ENCODE data around the gene TSEN2. TPM values are rescaled to one million over a fixed set of nuclear protein-coding genes. Genes with fewer than 3 reads are reported as not detected.

The TSEN2 gene
- polyA plus RNA-seq, 2 of the 4 experiments (the other 2 are of a cell fraction): 24.9 to 33.1 TPM

DNA sequence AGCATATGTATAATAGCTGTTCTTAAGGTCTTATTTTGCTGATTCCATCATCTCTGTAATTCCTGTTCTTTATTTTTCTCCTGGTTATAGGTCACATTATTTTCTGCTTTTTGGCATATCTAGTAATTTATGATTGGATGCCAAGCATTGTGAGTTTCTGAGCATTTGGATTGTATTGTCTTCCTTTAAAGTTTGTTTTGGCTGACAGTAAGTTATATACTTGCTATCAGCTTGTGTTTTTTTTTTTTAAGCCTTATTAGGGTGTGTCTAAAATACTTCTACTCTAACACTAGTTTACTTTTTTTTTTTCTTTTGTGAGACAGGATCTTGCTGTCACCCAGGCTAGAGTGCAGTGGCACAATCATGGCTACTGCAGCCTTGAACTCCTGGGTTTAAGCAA is 82.7 kb downstream of the TSEN2 start:
- peaks cover 5% of the 10 kb centered on the region; the same call in 2 of the 3 replicates for H3K9me3 ChIP-seq
- H3K4me2 ChIP-seq: no peak overlapping the region
- H3K4me3 ChIP-seq: no peak overlapping the region
- FAIRE-seq (no peak), ATAC-seq (no peak), DNase-seq (ENCODE audit: low read depth in 1 of 2, low spot score in 1 of 2) (no peak)
- H3K27ac ChIP-seq: no peak overlapping the region
- POLR2A ChIA-PET: interaction anchor here (0.7 kb wide), 1 partner anchor 1119 kb away, joined by 4 read pairs; no protein-coding TSS in a partner anchor
- CTCF ChIA-PET: interaction anchor here (0.6 kb wide), 2 partner anchors 671 to 1832 kb away, joined by 3 read pairs; no protein-coding TSS in a partner anchor
- H3K4me1 ChIP-seq: peaks cover 10% of the 10 kb centered on the region
- no peak for TF ChIP-seq ZC3H11A (IDR thresholded peaks at IDR 0.05)
- TF ChIP-seq RCOR1 (IDR thresholded peaks at IDR 0.05; ENCODE audit: low read depth, low read length): no peak
- no peak for TF ChIP-seq TP53 (CRISPR knock-in tag; IDR thresholded peaks at IDR 0.05)
- TF ChIP-seq, protein P1, sequence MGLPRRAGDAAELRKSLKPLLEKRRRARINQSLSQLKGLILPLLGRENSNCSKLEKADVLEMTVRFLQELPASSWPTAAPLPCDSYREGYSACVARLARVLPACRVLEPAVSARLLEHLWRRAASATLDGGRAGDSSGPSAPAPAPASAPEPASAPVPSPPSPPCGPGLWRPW (IDR thresholded peaks at IDR 0.05): no peak
- TF ChIP-seq JUNB (IDR thresholded peaks at IDR 0.05): no peak

DNA sequence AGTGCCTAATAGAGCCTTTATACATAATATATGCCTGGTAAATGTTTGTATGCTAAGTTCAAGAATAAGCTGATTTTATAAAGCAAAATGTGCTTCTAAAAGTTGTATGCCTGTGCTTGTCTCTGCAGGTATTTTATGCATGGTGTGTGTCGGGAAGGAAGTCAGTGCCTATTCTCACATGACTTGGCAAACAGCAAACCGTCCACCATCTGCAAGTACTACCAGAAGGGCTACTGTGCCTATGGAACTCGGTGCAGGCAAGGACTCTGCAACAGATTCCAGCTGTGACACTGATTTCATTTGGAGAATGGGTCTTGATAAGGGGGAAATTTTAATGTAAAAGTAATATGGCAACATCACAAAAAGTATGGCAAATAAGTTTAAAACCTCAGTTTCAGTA is 84.5 kb downstream of the TSEN2 start:
- WGBS (ENCODE audit: missing lambda C conversion rate): 85% methylated on average over 3 of the region's 3 CpGs
- FAIRE-seq (no peak), ATAC-seq (no peak), DNase-seq (ENCODE audit: low read depth in 1 of 2, low spot score in 1 of 2) (no peak)
- CTCF ChIA-PET: interaction anchor here (0.8 to 1.1 kb wide), 2 partner anchors 10 to 141 kb away, joined by 3 read pairs; no protein-coding TSS in a partner anchor
- peaks cover 5% of the 10 kb centered on the region; the same call in 2 of the 3 replicates for H3K9me3 ChIP-seq
- POLR2A ChIA-PET: no interaction called here
- TF ChIP-seq POLR2AphosphoS2 (conservative IDR thresholded peaks at IDR 0.05; ENCODE audit: low read length) (no peak), NR3C1 (IDR thresholded peaks at IDR 0.05) (no peak), MAFK (IDR thresholded peaks at IDR 0.05; ENCODE audit: partially characterized antibody) (no peak), FOXS1 (CRISPR knock-in tag; IDR thresholded peaks at IDR 0.05) (no peak), NFE2L2 (conservative IDR thresholded peaks at IDR 0.05; ENCODE audit: low read length) (no peak), RCOR1 (IDR thresholded peaks at IDR 0.05; ENCODE audit: low read depth, low read length) (no peak), PHF8 (IDR thresholded peaks at IDR 0.05; ENCODE audit: borderline replicate concordance, low read depth) (no peak), ESRRA (IDR thresholded peaks at IDR 0.05; ENCODE audit: borderline replicate concordance, low read length) (no peak), RAD21 (conservative IDR thresholded peaks at IDR 0.05 in 1 of 2, IDR thresholded peaks at IDR 0.05 in 1 of 2) (no peak), BHLHE40 (IDR thresholded peaks at IDR 0.05; ENCODE audit: low read depth, low read length) (no peak), CBX2 (IDR thresholded peaks at IDR 0.05; ENCODE audit: borderline replicate concordance, low read depth) (no peak), HOXB5 (CRISPR knock-in tag; IDR thresholded peaks at IDR 0.05) (no peak)
- TF ChIP-seq, protein P2, sequence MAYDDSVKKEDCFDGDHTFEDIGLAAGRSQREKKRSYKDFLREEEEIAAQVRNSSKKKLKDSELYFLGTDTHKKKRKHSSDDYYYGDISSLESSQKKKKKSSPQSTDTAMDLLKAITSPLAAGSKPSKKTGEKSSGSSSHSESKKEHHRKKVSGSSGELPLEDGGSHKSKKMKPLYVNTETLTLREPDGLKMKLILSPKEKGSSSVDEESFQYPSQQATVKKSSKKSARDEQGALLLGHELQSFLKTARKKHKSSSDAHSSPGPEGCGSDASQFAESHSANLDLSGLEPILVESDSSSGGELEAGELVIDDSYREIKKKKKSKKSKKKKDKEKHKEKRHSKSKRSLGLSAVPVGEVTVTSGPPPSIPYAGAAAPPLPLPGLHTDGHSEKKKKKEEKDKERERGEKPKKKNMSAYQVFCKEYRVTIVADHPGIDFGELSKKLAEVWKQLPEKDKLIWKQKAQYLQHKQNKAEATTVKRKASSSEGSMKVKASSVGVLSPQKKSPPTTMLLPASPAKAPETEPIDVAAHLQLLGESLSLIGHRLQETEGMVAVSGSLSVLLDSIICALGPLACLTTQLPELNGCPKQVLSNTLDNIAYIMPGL (CRISPR knock-in tag; IDR thresholded peaks at IDR 0.05; ENCODE audit: borderline replicate concordance): no peak
- TF ChIP-seq, protein P3, sequence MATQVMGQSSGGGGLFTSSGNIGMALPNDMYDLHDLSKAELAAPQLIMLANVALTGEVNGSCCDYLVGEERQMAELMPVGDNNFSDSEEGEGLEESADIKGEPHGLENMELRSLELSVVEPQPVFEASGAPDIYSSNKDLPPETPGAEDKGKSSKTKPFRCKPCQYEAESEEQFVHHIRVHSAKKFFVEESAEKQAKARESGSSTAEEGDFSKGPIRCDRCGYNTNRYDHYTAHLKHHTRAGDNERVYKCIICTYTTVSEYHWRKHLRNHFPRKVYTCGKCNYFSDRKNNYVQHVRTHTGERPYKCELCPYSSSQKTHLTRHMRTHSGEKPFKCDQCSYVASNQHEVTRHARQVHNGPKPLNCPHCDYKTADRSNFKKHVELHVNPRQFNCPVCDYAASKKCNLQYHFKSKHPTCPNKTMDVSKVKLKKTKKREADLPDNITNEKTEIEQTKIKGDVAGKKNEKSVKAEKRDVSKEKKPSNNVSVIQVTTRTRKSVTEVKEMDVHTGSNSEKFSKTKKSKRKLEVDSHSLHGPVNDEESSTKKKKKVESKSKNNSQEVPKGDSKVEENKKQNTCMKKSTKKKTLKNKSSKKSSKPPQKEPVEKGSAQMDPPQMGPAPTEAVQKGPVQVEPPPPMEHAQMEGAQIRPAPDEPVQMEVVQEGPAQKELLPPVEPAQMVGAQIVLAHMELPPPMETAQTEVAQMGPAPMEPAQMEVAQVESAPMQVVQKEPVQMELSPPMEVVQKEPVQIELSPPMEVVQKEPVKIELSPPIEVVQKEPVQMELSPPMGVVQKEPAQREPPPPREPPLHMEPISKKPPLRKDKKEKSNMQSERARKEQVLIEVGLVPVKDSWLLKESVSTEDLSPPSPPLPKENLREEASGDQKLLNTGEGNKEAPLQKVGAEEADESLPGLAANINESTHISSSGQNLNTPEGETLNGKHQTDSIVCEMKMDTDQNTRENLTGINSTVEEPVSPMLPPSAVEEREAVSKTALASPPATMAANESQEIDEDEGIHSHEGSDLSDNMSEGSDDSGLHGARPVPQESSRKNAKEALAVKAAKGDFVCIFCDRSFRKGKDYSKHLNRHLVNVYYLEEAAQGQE (IDR thresholded peaks at IDR 0.05): no peak
- H3K4me1 ChIP-seq: no peaks in the 10 kb centered on the region
- H3K4me3 ChIP-seq: no peak overlapping the region
- no peak overlapping the region for H3K27ac ChIP-seq
- no peak overlapping the region for H3K4me2 ChIP-seq

DNA sequence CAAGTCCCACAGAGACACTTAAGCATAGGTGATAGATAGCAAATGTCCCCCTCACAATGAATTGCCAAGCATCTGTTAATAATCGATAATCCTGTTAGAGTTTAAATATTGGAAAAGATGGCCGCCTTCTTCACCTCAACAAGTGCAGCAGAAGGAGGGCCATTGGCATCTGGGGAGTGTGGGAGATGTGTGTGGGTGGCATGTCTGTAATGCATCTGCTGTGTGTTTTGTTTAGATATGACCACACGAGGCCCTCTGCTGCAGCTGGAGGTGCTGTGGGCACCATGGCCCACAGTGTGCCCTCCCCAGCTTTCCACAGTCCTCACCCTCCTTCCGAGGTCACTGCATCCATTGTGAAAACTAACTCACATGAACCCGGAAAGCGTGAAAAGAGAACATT is 85.6 kb downstream of the TSEN2 start:
- no peak overlapping the region for H3K4me3 ChIP-seq
- DNase-seq (ENCODE audit: low read depth in 1 of 2, low spot score in 1 of 2) (no peak), FAIRE-seq (no peak), ATAC-seq (no peak)
- H3K9me3 ChIP-seq: peaks cover 5% of the 10 kb centered on the region; the same call in 2 of the 3 replicates
- POLR2A ChIA-PET: no interaction called here
- no peak overlapping the region for H3K27ac ChIP-seq
- WGBS (ENCODE audit: missing lambda C conversion rate): 86% methylated on average over 6 of the region's 6 CpGs
- CTCF ChIA-PET: interaction anchor here (0.6 to 1.4 kb wide), 3 partner anchors 9 to 108 kb away, joined by 3 to 5 read pairs (median 3); no protein-coding TSS in a partner anchor
- no peaks in the 10 kb centered on the region for H3K4me1 ChIP-seq
- H3K4me2 ChIP-seq: no peak overlapping the region
- TF ChIP-seq HOXB5 (CRISPR knock-in tag; IDR thresholded peaks at IDR 0.05) (no peak), FOXS1 (CRISPR knock-in tag; IDR thresholded peaks at IDR 0.05) (no peak), EHMT2 (IDR thresholded peaks at IDR 0.05; ENCODE audit: low read depth) (no peak), HEYL (CRISPR knock-in tag; IDR thresholded peaks at IDR 0.05) (no peak), TFCP2L1 (CRISPR knock-in tag; IDR thresholded peaks at IDR 0.05) (no peak), MYC (IDR thresholded peaks at IDR 0.05; ENCODE audit: borderline replicate concordance, low read length) (no peak)
- TF ChIP-seq, protein P4, sequence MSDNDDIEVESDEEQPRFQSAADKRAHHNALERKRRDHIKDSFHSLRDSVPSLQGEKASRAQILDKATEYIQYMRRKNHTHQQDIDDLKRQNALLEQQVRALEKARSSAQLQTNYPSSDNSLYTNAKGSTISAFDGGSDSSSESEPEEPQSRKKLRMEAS (IDR thresholded peaks at IDR 0.05): no peak
- TF ChIP-seq, protein P1 (IDR thresholded peaks at IDR 0.05): no peak
- TF ChIP-seq, protein P5, sequence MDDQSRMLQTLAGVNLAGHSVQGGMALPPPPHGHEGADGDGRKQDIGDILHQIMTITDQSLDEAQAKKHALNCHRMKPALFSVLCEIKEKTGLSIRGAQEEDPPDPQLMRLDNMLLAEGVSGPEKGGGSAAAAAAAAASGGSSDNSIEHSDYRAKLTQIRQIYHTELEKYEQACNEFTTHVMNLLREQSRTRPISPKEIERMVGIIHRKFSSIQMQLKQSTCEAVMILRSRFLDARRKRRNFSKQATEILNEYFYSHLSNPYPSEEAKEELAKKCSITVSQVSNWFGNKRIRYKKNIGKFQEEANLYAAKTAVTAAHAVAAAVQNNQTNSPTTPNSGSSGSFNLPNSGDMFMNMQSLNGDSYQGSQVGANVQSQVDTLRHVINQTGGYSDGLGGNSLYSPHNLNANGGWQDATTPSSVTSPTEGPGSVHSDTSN (IDR thresholded peaks at IDR 0.05): no peak
- TF ChIP-seq, protein P6, sequence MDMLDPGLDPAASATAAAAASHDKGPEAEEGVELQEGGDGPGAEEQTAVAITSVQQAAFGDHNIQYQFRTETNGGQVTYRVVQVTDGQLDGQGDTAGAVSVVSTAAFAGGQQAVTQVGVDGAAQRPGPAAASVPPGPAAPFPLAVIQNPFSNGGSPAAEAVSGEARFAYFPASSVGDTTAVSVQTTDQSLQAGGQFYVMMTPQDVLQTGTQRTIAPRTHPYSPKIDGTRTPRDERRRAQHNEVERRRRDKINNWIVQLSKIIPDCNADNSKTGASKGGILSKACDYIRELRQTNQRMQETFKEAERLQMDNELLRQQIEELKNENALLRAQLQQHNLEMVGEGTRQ (IDR thresholded peaks at IDR 0.05): no peak
